IPS DF 19.7 (cell line): Measurements from ENCODE around the gene HES7.
A peak's percentile ranks its signal among the peaks of the same experiment; 100 is the strongest.
"Not testable (repeated sequence)": the region's sequence is repeated elsewhere in the genome, so short reads cannot be mapped to it uniquely, and the experiment has no call there.

Experiments
- DNase-seq: peaks from one replicate; pipeline ENCODE4 v3.0.0-alpha.2; 2013; ENCODE audit warnings: low read depth, low spot score

The HES7 gene

DNA sequence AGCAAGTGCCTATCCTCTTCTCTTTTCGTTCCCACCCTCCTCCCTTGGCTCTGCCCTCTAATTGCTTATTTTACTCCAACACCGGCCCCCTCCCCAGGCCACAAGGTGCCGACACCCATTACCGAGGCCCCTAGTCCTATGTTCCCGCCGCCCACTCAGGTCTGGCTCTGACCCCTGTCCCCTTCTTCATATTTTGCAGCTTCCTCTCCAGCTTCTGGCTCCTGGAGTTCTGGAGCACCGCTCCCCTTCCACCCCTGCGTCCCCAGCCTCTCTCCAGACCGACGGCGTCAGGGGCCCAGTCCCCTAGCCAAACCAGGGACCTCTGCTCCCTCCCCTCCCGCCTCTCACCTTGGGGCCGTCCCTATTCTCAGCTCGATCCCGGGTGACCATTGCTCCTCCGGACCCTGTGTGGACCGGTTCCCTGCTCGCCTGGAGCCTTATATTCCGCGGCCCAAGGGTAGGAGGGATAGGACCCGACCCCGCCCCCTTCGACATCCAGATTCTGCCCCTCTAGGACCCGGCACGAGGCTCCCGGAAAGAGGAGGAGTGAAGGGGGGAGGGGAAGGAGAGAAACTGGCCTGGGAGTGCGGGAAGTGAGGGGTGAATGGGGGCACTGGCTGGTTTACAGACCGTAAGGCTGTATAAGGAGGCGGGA, at the start of gene HES7:
Gene HES7 (minus strand): TSS at position 412 of the 655 bp plus-strand sequence. CDS start 22 bp downstream, at position 390.
- DNase-seq = no peak

DNA sequence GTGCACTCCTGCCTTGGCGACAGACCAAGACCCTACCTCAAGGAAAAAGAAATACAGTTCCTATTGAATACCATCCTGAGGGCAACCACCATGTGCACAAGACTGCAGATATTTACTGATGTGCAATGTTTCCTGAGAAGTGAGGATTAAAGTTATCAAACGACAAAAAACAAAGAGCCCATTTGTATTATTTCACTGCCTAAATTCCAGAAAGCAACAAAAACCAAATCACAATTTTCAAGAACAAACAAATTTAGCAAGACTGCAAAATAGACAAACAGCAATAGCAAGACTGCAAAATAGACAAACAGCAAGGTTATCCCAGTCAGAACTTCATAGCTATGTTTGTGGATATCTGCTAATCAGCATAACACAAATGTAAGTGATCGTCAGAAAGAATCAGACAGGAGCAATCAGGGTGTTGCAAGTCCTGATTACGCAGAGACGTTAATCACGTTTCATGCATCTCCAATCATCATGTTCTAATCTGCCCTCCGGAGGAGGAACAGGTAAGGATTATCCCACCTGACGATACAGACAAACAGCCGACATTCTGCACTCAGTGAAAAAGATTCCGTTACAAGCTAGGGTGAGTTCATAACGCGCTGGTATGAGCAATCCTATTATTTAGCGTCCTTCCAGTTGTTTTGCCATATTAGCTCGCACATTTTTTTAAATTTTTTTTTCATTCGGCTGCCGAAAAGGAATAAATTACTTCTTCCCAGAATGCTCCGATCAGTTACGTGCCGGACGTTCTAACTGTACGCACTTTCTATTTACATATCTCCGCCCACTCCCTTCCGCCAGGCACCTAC, 49.4 kb upstream of the HES7 start:
- DNase-seq = no peak

DNA sequence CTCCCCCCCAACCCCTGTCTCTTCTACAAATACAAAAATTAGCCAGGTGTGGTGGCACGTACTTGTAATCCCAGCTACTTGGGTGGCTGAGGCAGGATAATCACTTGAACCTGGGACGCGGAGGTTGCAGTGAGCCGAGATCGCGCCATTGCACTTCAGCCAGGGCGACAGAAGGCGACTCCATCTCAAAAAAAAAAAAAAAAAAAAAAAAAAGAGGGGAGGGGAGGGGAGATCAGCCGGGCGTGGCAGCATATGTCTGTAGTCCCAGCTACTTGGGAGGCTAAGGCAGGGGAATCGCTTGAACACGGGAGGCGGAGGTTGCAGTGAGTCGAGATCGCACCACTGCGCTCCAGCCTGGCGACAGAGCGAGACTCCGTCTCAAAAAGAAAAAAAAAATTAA, 46.3 kb upstream of the HES7 start:
- DNase-seq = not testable (repeated sequence)

DNA sequence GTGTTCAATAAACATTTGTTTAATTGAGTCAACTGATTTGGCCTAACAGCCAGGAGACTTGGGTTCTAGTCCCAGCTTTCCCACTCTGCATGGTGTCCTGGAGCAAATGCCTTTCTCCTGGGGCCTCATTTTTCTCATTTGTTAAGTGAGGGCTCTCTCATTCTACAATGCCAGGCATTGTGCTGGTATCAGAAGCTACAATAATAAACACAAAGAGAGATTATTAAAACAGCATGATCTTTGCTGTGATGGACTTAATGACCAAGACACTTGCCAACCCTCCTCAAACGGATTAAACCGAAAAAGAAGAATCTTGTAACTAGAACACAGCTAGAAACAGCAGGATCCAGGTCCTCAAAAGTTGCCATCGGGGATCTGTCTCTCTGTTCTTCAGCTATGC, 43.6 kb upstream of the HES7 start:
- no peak for DNase-seq

DNA sequence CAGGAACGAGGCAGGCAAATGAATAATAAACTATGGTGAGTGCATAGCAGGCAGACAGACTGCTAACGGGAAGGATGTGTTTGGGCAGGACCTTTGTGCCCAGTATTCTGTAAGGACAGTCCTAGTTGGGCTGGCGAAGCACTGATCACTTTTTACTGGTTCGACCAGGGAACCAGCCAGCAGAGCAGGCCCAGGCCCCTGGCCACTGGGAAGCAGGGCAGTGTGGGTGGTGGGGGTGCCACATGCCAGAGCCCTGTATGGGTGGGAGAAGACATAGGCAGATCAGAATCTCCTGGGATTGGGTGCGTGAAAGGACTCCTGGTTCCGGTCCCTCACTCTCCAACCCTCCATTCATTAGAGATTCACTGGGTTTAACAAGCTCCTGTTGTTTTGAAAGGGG, 42.8 kb upstream of the HES7 start:
- no peak for DNase-seq

DNA sequence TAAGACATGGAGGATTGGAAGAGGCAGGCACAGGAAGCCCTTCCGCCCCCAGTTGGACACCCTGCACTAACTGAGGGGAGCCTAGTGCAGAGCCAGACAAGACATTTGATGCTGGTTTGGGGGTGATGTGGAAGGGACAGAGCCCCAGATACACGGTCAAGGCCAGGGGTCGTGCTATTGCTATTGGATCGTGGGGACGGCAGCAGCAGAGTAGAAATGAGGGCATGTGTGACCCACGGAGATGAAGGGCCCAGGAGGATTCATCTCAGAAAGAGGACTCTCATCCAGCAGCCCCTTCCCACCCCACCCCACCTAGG, 40.9 kb upstream of the HES7 start:
- DNase-seq = no peak

DNA sequence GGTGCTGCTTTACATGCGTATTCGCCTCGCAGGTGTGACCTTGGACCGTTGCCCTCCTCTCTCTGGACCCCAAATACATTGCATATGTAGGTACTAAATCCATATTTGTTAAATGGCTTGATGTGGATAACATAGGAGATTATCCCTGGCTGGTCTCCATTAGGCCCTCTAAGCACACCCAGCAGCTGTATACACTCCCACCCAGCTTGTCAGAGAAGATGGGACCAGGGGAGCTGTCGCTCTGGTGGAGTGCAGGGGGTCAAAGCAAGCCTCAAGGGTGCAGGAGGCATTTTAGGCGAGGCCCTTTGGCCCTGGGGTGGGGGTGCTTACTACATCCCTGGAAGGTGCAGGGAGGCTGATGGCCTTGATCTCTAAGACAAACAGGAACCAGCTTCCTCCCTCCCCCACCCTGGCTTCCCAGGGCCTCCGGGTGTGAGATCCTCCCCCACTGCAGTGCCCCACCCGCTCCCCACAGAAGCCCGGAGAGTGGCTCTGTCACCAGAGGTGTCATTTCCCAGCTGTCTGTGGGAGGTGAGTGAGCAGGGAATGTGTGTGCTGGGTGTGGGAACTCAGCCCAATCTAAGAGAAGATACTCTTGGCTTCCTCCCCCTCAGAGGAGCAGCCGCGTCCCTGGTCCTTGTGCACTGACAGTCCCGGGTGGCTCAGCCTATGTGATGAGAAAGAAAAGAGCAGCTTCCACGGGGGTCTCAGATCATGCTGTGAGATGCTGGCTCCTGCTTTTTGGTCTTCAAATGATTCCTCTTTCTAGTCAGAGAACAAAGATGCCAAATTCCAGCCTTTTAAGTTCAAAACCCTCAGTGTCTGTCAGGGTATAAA, 40.3 kb upstream of the HES7 start:
- no peak for DNase-seq

DNA sequence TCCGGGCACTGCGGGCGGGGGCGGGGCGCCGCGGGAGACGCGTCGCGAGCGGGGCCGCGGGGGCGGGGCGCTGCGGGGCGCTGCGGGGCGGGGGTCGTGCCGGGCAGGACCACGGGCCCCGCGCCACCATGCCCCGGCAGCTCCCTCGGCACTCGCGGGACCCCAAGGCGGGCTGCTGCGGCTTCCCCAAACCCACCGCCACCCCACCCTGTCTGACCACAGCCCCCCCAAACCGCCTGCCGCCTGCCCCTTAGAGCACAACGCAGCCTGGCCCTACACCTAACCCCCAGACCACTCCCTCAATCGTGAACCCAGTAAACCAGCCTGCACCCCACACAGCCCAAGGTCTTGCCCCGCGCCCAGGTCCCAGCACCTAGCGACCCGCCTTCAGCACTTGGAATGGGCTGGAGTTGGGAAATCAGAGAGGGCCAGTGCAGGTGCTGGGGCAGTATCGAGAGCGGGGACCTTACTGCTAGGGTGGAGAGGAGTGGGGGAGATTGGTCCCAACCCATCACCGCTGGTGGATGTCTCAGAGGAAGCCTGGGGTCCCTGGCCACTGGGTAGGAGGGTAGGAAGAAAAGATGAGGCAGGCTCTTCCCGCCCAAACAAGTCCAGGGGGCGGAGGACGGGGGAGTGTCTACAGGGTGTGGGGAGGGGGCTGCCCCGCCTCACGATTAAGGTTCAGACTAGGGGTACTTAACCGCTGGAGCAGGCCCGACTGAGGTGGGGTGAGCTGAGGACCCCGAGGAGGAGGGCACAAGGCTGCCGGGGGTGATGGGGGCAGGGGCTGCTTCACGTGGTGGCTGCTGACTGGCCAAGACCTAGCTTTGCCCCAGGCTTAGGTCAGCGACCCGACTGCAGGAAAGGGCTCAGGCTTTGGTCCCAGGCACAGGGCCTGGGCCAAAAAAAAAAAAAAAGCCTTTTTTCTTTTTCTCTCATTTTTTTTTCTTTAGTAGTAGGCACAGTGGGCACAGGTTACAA, 39.4 kb upstream of the HES7 start:
- DNase-seq = no peak

DNA sequence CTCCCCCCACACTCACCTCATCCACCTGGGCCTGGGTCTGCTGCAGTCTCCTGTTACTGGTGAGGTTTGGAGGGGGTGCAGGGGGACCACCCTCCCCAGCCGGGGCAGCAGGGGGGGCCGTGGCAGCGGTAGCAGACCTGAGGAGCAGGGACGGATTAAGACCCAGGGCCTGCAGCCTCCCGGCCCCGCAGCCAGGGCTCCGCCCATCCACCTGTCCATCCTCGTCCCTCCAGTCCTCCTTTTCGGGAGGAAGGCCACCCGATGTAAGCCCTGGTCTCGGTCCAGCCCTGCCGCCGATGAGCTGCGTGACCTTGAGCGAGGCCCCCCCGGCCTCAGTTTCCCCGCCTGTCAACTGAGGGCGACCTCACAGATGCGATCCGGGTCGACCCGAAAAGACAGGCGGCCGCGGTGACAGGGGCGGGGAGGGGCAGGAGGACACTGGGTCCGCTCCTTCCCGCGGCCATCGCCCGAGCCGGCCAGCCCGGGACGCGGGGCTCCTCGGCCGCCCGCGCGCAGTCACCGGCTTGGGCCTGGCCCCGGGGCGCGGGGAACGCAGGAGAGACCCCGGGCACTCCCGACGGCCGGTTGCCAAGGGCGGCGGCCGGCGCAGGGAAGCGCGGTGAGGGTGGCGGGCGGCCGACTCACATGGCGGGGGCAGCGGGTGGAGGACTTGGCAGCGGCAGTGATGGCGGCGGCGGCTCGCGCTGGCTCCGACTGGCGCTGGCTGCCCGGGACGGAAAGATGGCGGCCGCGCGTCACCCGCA, 38.5 kb upstream of the HES7 start, which contains the start of gene VAMP2:
Gene VAMP2 (minus strand): TSS at position 716 of the 764 bp plus-strand sequence. CDS start 69 bp downstream, at position 647.
- DNase-seq = no peak

DNA sequence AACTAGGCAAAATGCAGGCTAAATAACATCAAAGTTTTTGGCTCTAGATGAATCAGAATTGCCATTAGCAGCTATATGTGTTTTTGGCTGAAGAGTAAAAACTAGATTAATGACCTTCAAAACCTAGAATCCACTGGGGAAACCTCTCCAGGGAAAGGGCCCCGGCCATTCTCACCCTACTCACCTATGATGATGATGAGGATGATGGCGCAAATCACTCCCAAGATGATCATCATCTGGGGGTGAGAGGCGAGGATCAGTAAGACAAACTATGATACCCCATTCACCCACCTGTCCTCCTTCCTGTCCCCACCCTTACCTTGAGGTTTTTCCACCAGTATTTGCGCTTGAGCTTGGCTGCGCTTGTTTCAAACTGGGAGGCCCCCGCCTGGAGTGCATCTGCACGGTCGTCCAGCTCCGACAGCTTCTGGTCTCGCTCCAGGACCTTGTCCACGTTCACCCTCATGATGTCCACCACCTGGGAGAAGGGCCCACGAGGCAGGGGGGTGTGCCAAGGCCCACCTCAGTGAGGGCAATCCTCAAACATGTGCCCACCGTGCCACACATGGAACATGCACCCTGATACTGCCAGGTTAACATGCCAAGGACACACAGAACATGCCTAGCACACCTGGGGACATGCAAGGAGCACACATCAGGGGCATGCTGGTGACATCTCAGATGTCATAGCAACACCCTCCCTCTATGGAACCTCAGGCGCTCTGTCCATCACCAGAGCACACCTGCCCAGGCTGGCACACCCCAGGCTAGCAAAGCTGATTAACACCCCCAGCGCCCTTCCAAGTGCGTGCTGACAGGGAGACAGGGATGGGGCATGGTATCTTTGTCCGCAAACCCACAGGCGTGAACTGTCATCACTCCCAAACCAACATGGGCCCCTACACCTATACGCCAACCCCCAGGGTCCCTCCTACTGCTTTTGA, 37.7 kb upstream of the HES7 start:
- no peak for DNase-seq

DNA sequence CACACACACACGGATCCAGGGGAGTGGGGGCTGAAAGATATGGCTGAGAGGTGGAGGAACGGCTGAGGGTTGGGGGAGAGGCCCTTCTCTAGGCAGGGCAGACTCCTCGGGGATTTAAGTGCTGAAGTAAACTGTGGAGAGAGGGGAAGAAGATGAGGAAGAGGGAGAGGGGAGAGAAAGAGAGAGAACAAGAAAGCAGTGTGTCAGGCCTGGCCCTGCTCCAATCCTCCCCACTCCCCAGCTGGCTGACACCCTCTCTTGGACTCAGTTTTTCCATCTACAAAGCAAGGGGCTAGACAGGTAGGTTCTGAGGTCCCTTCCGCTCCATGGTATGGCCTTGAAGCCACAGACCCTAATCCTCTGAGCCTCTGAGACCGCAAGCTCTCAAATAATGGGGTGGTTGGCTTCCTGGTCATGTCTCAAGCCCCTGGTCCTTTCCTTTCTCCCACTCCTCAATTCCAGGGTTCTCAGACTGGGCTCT, 36.9 kb upstream of the HES7 start:
- no peak for DNase-seq

DNA sequence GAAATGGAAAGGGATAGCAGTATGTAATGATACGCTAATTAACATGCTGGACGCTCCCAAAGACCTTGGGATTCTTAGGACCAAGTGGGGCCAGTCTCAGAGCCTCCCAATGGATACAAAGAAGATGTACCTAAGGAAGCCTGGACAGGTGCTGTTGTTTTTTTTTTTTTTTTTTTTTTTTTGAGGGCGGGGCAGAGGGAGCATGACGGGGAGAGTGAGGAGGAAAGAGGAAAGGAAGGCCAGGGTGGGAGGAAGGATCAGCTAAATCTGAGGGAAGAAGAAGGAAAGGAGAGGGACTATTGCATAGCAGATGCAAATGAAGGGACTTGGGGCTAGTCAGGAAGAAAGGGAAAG, 36.3 kb upstream of the HES7 start:
- DNase-seq = no peak

DNA sequence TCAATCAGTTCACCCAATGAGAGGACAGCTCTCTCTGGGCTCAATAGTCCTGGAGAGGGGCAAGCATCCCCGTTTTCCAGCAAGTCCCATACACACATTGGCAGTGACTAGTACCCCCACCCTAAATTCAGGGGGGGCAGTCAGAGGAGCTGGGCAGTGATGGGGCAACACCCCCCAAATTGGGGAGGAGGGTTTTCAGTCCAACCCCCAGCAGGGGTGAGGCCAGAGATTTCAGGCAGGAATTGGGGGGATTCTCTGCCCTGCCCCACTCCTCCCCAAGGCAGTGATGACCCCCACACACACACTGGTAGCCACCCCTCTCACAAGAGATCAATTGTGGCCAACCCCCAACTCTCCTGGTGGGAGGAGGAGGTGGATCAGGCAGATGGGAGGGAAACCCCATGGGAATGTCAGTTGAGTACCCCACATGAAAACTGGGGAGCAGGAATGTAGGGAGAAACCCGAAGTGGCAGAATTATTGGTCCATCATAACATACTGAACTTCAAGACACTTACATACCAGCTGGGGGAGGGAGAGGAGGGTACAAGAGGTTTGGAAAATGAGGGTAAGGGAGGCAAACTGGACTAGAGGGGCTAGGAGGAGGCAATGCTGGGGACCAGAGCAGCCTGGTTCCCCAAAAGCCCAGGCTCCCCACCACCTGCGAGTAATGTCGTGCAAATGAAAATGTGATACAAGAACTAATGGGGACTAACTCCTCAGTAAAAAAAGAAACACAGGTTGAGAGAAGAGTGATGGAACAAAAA, 35.7 kb upstream of the HES7 start:
- no peak for DNase-seq

DNA sequence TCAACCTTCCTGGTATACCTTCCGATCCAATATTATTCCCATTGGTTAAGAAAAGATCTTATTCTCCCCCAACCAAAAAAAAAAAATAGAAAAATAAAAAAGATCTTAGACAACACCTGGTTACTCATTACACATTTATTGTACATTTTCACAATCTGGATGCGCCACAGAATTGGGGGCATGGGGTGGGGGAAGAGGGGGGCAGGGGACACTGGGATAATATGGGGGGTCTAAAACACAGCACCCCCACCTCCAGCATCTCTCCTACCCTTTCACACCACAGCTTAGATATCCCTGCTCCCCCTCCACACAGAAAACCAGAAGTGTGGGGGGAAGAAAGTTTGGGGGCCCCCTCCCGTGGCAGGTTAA, 35.1 kb upstream of the HES7 start:
- no peak for DNase-seq

DNA sequence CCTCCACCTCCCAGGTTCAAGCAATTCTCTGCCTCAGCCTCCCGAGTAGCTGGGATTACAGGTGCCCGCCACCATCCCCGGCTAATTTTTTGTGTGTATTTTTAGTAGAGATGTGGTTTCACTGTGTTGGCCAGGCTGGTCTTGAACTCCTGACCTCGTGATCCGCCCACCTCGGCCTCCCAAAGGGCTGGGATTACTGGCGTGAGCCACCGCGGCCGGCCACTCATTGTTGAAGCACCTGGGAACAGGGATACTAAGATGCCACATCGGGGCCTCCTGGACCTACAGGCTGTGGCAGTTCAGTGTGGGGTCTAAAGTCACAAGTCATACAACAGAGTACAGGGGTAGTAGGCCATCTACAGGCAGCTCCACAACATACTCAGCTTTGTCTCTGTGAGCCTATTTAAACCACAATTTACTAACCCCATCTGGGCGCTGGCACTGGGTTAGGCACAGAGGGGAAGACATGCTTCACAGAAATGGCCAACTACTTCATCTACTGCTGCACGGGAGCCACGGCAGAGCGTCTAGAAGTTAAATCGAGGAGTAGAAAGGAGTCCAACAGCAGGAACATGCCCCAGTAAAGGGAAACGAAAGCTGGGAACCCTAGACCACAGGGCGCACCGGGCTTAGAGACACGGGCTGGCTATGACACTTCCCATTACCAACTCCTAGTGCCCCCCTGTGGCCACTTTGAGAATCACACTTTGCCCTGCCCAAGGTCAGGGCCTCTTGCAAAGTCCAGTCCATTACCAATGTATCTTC, 34.5 kb upstream of the HES7 start:
- no peak for DNase-seq

DNA sequence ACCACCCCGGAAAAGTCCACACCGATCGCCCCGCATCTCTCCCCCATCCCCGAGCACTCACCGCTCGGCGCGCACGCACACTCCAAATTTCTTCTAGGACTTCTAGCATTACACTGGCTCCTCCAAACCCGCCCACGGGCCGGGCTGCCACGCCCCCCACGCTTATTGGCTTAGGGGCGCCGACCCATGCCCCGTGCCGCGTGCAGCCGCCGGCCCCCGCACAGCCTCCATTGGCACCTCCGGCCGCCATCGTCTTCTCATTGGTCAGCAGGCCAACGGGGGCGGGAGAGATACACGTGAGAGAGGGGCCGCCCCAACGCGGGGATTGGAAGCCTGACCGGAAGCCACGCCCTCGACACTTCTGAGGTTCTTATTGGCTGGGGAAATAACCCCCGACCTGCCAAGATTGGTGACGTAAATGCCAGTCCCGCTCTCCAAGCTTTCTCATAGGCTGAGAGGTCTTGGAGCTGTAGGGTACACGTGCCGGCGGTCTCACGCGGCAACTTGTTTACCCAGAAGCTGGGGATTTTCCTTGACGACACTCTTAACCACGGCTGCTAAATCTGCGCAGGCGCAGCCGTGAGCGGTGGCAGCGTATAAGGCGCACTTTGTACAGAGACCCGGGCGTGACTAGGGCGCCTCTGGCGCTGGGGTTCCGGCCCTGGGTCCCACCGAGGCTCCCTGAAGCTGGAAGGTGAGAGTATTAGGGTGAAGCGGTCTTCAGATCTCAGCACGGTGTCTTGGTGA, 32.5 kb upstream of the HES7 start:
- peak; percentile 100 for DNase-seq

DNA sequence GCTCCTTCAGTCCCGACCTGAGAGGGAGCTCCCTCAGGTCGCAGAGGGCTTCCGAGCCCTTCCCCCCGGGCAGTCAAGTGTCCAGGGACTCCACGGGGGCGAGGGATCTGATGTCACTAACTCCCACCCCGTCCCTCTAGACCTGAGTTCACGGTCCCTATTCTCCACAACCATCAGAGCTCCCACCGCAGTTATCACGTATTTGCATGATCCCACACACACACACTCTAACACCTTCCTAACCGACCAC, 32.0 kb upstream of the HES7 start:
- DNase-seq = no peak
